ENCODE results near the gene NT5DC2. TPM values are rescaled to one million over a fixed set of nuclear protein-coding genes. Genes with fewer than 3 reads are reported as not detected.
A peak's percentile ranks its signal among the peaks of the same experiment; 100 is the strongest.
"Not testable (repeated sequence)": the region's sequence is repeated elsewhere in the genome, so short reads cannot be mapped to it uniquely, and the experiment has no call there.

NT5DC2 gene
- total RNA-seq, 2 donors from 2014 or later: 288 to 341 TPM

DNA sequence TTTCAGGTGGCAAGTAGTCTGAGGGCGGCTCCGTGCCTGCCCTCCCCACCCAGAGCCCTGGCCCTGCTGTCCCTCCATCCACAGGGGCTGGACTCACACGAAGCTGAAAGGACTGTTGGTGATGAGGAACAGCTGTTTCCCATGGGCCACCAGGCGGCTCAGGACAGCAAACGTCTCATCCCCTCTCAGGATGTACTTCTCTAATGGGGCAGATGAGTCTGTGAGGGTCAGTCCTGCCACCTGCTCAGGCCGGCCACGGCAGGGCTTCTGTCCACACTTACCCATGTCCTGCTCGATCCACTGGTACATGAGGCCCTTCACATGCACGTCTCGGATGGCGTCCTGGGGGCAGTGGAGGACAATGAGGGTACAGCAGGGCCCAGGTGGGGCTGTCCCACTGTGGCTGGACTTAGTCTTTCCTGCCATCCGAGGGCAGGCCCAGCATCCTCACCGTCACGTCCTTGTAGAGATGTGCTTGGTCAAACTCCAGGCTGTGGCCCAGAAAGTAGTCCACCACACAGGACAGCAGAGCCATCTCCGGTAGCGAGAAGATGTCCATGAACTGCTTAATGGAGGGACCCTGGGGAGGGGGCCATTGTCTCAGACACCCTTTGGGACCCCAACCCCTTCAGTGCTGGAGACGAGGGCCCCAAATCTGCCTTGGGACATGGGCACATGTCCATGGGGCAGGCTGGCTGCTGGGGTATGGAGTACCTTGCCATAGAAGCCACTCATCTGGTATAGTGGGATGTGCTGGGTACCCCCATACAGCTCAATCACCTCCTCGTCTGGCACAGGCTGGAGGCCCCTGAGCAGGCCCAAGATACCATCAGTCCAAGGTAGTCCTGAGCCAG lies 5.7 kb downstream of the NT5DC2 start:
- peaks cover 70% of the 10 kb centered on the region for H3K36me3 ChIP-seq (ENCODE audit: control insufficient read depth, insufficient read depth, low read length)

DNA sequence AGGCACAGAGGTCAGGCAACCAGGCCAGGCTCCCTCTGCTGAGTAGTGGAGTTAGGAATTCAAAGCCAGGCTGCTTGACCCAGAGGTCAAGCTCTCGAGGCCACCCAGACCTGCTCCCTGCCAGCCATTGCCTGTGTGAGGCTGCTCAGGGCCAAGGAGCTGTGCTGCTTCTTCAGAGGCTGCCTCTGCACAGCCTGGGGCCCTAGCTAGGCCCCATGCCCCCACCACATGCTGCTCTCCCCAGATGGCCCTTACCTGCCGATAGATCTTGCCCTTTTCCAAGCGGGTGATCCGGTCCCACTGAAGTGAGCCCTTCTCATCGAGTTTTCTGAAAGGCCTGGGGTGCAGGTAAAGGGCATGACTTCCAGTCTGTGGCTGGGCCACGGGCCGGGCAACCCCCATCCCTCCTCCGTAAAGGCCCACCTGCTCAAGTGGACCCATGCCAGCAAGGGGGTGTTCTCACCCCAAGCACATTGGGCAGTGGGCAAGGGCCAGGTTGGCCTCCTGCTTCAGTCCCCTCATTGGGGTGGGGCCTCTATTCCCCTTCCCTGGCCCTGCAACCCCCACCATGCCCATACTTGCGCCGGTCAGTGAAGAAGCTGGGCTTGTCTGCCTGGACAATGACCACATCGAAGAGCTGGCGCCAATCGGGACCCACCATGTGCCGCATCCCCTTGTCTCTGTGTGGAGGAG lies 6.5 kb downstream of the NT5DC2 start:
- no peak for DNase-seq
- no peaks in the 10 kb centered on the region for H3K27me3 Mint-ChIP-seq (ENCODE audit: insufficient read depth)
- H3K9me3 ChIP-seq (ENCODE audit: control insufficient read depth, low read length): no peaks in the 10 kb centered on the region
- no peak overlapping the region for H3K4me3 Mint-ChIP-seq
- H3K4me3 ChIP-seq (ENCODE audit: low read length): no peak overlapping the region
- peak overlapping the region; percentile 11 for H3K27ac ChIP-seq (ENCODE audit: low read depth, low read length)
- H3K27ac Mint-ChIP-seq: no peak overlapping the region
- H3K36me3 Mint-ChIP-seq (ENCODE audit: low read depth): peaks cover 34% of the 10 kb centered on the region
- no peaks in the 10 kb centered on the region for H3K9me3 Mint-ChIP-seq
- H3K4me1 Mint-ChIP-seq: no peaks in the 10 kb centered on the region
- TF ChIP-seq, protein P1, sequence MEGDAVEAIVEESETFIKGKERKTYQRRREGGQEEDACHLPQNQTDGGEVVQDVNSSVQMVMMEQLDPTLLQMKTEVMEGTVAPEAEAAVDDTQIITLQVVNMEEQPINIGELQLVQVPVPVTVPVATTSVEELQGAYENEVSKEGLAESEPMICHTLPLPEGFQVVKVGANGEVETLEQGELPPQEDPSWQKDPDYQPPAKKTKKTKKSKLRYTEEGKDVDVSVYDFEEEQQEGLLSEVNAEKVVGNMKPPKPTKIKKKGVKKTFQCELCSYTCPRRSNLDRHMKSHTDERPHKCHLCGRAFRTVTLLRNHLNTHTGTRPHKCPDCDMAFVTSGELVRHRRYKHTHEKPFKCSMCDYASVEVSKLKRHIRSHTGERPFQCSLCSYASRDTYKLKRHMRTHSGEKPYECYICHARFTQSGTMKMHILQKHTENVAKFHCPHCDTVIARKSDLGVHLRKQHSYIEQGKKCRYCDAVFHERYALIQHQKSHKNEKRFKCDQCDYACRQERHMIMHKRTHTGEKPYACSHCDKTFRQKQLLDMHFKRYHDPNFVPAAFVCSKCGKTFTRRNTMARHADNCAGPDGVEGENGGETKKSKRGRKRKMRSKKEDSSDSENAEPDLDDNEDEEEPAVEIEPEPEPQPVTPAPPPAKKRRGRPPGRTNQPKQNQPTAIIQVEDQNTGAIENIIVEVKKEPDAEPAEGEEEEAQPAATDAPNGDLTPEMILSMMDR (conservative IDR thresholded peaks at IDR 0.05): no peak
- H3K36me3 ChIP-seq (ENCODE audit: control insufficient read depth, insufficient read depth, low read length): peaks cover 69% of the 10 kb centered on the region
- no peaks in the 10 kb centered on the region for H3K27me3 ChIP-seq (ENCODE audit: control insufficient read depth, insufficient read depth, low read length, poor library complexity, severe bottlenecking)
- H3K4me1 ChIP-seq (ENCODE audit: control insufficient read depth, insufficient read depth, low read length): peaks cover 4% of the 10 kb centered on the region
- WGBS, 2 experiments (ENCODE audit: insufficient coverage in 1 of 2, insufficient read length in 1 of 2): 94 to 97% methylated on average over 7 to 14 of the region's 14 CpGs
- H3K9ac ChIP-seq (ENCODE audit: extremely low read depth, low read length, poor library complexity, severe bottlenecking): no peak overlapping the region

More for the DNA sequence above, 5.7 kb downstream of the NT5DC2 start:
- Mint-ChIP-seq H3K36me3 (ENCODE audit: low read depth) (peaks cover 34% of the 10 kb centered on the region), H3K4me1 (no peaks in the 10 kb centered on the region), H3K27ac (no peak overlapping the region), H3K4me3 (no peak overlapping the region), H3K9me3 (no peaks in the 10 kb centered on the region), H3K27me3 (ENCODE audit: insufficient read depth) (no peaks in the 10 kb centered on the region)
- no peak overlapping the region for H3K9ac ChIP-seq (ENCODE audit: extremely low read depth, low read length, poor library complexity, severe bottlenecking)
- DNase-seq: peak; percentile 31
- H3K4me3 ChIP-seq (ENCODE audit: low read length): no peak overlapping the region
- 90 to 97% methylated on average over 13 to 18 of the region's 18 CpGs for WGBS, 2 experiments (ENCODE audit: insufficient coverage in 1 of 2, insufficient read length in 1 of 2)
- no peaks in the 10 kb centered on the region for H3K9me3 ChIP-seq (ENCODE audit: control insufficient read depth, low read length)
- H3K27me3 ChIP-seq (ENCODE audit: control insufficient read depth, insufficient read depth, low read length, poor library complexity, severe bottlenecking): no peaks in the 10 kb centered on the region
- H3K27ac ChIP-seq (ENCODE audit: low read depth, low read length): no peak overlapping the region
- H3K4me1 ChIP-seq (ENCODE audit: control insufficient read depth, insufficient read depth, low read length): peaks cover 5% of the 10 kb centered on the region
- TF ChIP-seq, protein P1 (conservative IDR thresholded peaks at IDR 0.05): no peak

DNA sequence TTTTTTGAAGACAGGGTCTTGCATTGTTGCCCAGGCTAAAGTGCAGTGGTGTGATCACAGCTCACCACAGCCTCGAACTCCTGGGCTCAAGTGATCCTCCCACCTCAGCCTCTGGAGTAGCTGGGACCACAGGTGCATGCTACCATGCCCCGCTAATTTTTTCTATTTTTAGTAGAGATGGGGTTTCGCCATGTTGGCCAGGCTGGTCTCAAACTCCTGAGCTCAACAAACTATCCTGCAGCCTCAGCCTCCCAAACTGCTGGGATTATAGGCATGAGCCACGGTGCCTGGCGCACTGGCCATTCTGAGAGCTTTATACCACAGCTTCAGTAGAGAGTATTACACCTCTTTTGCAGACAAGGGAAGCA lies 7.0 kb downstream of the NT5DC2 start:
- H3K4me3 Mint-ChIP-seq; H3K27me3 Mint-ChIP-seq (ENCODE audit: insufficient read depth); DNase-seq; H3K9me3 Mint-ChIP-seq; H3K9me3 ChIP-seq (ENCODE audit: control insufficient read depth, low read length); H3K4me3 ChIP-seq (ENCODE audit: low read length); H3K4me1 Mint-ChIP-seq; H3K9ac ChIP-seq (ENCODE audit: extremely low read depth, low read length, poor library complexity, severe bottlenecking); H3K4me1 ChIP-seq (ENCODE audit: control insufficient read depth, insufficient read depth, low read length); H3K27me3 ChIP-seq (ENCODE audit: control insufficient read depth, insufficient read depth, low read length, poor library complexity, severe bottlenecking); H3K27ac ChIP-seq (ENCODE audit: low read depth, low read length); H3K27ac Mint-ChIP-seq: not testable (repeated sequence)
- peaks cover 34% of the 10 kb centered on the region for H3K36me3 Mint-ChIP-seq (ENCODE audit: low read depth)
- 93 to 94% methylated on average over 2 to 5 of the region's 5 CpGs for WGBS, 2 experiments (ENCODE audit: insufficient coverage in 1 of 2, insufficient read length in 1 of 2)
- H3K36me3 ChIP-seq (ENCODE audit: control insufficient read depth, insufficient read depth, low read length): peaks cover 64% of the 10 kb centered on the region

Data from endodermal cell (in vitro differentiated cells).